ENCODE results near the gene ADGRG1.

DNA sequence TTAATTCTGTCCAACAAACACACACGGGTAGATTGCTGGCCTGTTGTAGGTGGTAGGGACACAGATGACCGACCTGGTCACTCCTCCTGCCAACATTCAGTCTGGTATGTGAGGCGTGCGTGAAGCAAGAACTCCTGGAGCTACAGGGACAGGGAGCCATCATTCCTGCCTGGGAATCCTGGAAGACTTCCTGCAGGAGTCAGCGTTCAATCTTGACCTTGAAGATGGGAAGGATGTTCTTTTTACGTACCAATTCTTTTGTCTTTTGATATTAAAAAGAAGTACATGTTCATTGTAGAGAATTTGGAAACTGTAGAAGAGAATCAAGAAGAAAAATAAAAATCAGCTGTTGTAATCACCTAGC, 36.2 kb downstream of the ADGRG1 start:
- TF ChIP-seq POLR2AphosphoS5 (IDR thresholded peaks at IDR 0.05; ENCODE audit: low read depth, low read length) (no peak), REST (IDR thresholded peaks at IDR 0.05; ENCODE audit: insufficient read depth in 1 of 2, low read depth in 2 of 2, low read length in 2 of 2) (no peak), SIN3A (IDR thresholded peaks at IDR 0.05; ENCODE audit: borderline replicate concordance, insufficient read depth, low read length) (no peak), TAF1 (IDR thresholded peaks at IDR 0.05; ENCODE audit: borderline replicate concordance, insufficient read depth, low read length) (no peak), FOXP2 (optimal IDR thresholded peaks at IDR 0.05; ENCODE audit: borderline replicate concordance, extremely low read depth, extremely low read length, insufficient read depth) (no peak)

Data from PFSK-1 (cell line).